ENCODE data around the gene PRR14. TPM values are rescaled to one million over a fixed set of nuclear protein-coding genes. Genes with fewer than 3 reads are reported as not detected.

Gene PRR14
- total RNA-seq, 4 donors from 2014 or later = 8.8 to 28.4 (median 17.8) TPM

GRCh38 chr16:30669026-30669902 lies 18.5 kb downstream of the PRR14 start:
- no peak for ATAC-seq
- peaks cover 3 to 62% of the 10 kb centered on the region in 2 donors for H3K36me3 ChIP-seq
- H3K9me3 ChIP-seq = no peaks in the 10 kb centered on the region

GRCh38 chr16:30669903-30670824 lies 19.4 kb downstream of the PRR14 start:
- intact Hi-C loops (cut with DNase I; ENCODE audit: low total_unique reads) (no loop called here), in situ Hi-C loops (cut with MboI; ENCODE audit: low sequenced_read_pairs in 4 of 4) (no loop called here)
- H3K36me3 ChIP-seq = peaks cover 3 to 53% of the 10 kb centered on the region in 2 donors
- no peaks in the 10 kb centered on the region for H3K27me3 ChIP-seq
- TF ChIP-seq POLR2A (IDR thresholded peaks at IDR 0.05) (no peak), CTCF (IDR thresholded peaks at IDR 0.05 in 4 of 5, conservative IDR thresholded peaks at IDR 0.05 in 1 of 5) (no peak)
- no peak overlapping the region for H3K27ac ChIP-seq
- no peak overlapping the region for H3K4me3 ChIP-seq
- DNase-seq = no peak
- ATAC-seq = no peak
- no peaks in the 10 kb centered on the region for H3K9me3 ChIP-seq
- no peaks in the 10 kb centered on the region for H3K4me1 ChIP-seq

More at GRCh38 chr16:30669026-30669902, 18.5 kb downstream of the PRR14 start:
- TF ChIP-seq POLR2A (IDR thresholded peaks at IDR 0.05) = no peak
- no peak for TF ChIP-seq CTCF (IDR thresholded peaks at IDR 0.05 in 4 of 5, conservative IDR thresholded peaks at IDR 0.05 in 1 of 5)
- no peak for DNase-seq
- in situ Hi-C loops (cut with MboI; ENCODE audit: low sequenced_read_pairs in 4 of 4) (no loop called here), intact Hi-C loops (cut with DNase I; ENCODE audit: low total_unique reads) (no loop called here)
- H3K27me3 ChIP-seq = no peaks in the 10 kb centered on the region
- no peaks in the 10 kb centered on the region for H3K4me1 ChIP-seq
- H3K27ac ChIP-seq = no peak overlapping the region
- no peak overlapping the region for H3K4me3 ChIP-seq

GRCh38 chr16:30675143-30675542 lies 24.4 kb downstream of the PRR14 start:
- Histone ChIP-seq H3K27ac (no peak overlapping the region), H3K9me3 (no peaks in the 10 kb centered on the region), H3K4me1 (no peaks in the 10 kb centered on the region), H3K4me3 (no peak overlapping the region), H3K27me3 (no peaks in the 10 kb centered on the region), H3K36me3 (peaks cover 0 to 4% of the 10 kb centered on the region in 2 donors)
- TF ChIP-seq CTCF (IDR thresholded peaks at IDR 0.05 in 4 of 5, conservative IDR thresholded peaks at IDR 0.05 in 1 of 5) = no peak
- TF ChIP-seq POLR2A (IDR thresholded peaks at IDR 0.05) = no peak
- in situ Hi-C loops (cut with MboI; ENCODE audit: low sequenced_read_pairs in 4 of 4) = no loop called here
- DNase-seq (no peak), ATAC-seq (no peak)
- intact Hi-C loops (cut with DNase I; ENCODE audit: low total_unique reads) = no loop called here

GRCh38 chr16:30677931-30678585 lies 27.3 kb downstream of the PRR14 start:
- DNase-seq (no peak), ATAC-seq (no peak)
- intact Hi-C loops (cut with DNase I; ENCODE audit: low total_unique reads) = no loop called here
- Histone ChIP-seq H3K27me3 (no peaks in the 10 kb centered on the region), H3K9me3 (no peaks in the 10 kb centered on the region), H3K4me3 (no peak overlapping the region), H3K4me1 (no peaks in the 10 kb centered on the region), H3K36me3 (no peaks in the 10 kb centered on the region), H3K27ac (no peak overlapping the region)
- in situ Hi-C loops (cut with MboI; ENCODE audit: low sequenced_read_pairs in 4 of 4) = no loop called here
- TF ChIP-seq CTCF (IDR thresholded peaks at IDR 0.05 in 4 of 5, conservative IDR thresholded peaks at IDR 0.05 in 1 of 5) (no peak), POLR2A (IDR thresholded peaks at IDR 0.05) (no peak)
